ENCODE results near the gene RPGRIP1. TPM values are rescaled to one million over a fixed set of nuclear protein-coding genes. Genes with fewer than 3 reads are reported as not detected.
"Not testable (repeated sequence)": the region's sequence is repeated elsewhere in the genome, so short reads cannot be mapped to it uniquely, and the experiment has no call there.

The RPGRIP1 gene
- total RNA-seq, 1 experiment from 2014 or later, result 0.07 TPM

DNA sequence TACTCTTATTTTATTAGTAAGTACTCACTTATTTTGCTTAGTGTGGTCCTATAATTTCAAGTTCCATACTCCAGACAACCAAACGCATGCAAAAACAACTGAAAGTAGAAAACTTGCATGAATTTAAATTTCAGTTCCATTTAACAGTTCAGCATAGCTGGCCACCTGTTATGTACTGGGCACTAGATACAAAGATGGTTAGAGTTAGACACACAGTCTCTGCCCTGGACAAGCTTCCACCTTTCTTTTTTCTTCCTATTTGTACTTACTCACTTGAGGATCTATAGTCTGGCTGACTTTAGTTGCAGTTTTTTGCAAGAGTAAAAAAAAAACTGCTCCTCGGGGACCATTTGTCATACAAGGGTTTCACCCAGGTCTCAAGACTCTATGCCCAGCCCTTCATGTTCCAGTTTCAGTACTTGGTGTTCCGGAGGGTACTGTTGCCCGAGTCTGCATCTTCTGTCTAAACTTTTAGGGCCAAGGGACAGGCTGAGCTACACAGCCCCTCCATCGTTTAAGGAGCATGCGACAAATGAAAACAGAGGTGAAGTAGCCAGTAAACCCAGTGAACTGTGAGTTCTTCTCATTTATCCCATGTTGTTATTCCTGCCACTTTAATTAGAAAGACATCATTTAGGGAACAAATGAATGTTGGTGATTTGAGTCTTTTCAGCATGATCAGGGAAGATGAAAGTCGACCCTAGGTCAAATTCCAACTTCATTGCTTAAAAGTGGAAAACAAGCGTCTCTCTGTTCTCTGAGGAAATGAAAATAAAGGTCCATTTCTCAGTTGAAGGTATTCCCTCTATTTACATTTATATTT, 22.3 kb downstream of the RPGRIP1 start:
- no peak overlapping the region for H3K4me3 Mint-ChIP-seq
- Histone ChIP-seq H3K23ac (ENCODE audit: insufficient read length, low read depth, low read length) (no peak overlapping the region), H3K27ac (ENCODE audit: insufficient read length, low read depth, low read length) (no peak overlapping the region), H4K20me1 (ENCODE audit: control insufficient read depth, insufficient read depth, insufficient read length) (no peaks in the 10 kb centered on the region), H3K4ac (ENCODE audit: low read depth, low read length) (no peak overlapping the region), H2AK5ac (ENCODE audit: insufficient read length, low read length) (no peak overlapping the region), H2BK20ac (ENCODE audit: low read depth, low read length, poor library complexity, severe bottlenecking) (no peak overlapping the region), H3K14ac (ENCODE audit: insufficient read depth, low read length) (no peak overlapping the region), H3K79me2 (ENCODE audit: insufficient read depth, low read length) (no peaks in the 10 kb centered on the region), H2BK12ac (ENCODE audit: insufficient read length, low read depth, low read length) (no peak overlapping the region), H4K91ac (ENCODE audit: insufficient read length, low read depth, low read length) (no peak overlapping the region), H3K4me1 (ENCODE audit: insufficient read depth, low read length) (no peaks in the 10 kb centered on the region), H4K8ac (replicated peaks; ENCODE audit: insufficient read length, low read depth, low read length) (no peak overlapping the region), H2AFZ (ENCODE audit: low read length) (no peak overlapping the region), H3K27me3 (ENCODE audit: insufficient read depth, low read length) (no peaks in the 10 kb centered on the region), H4K5ac (ENCODE audit: insufficient read length, low read depth, low read length) (no peak overlapping the region), H3K9ac (ENCODE audit: extremely low read depth, insufficient read length, low read length) (no peak overlapping the region), H3K9me3 (ENCODE audit: control insufficient read depth, low read depth, low read length) (no peaks in the 10 kb centered on the region), H2BK15ac (ENCODE audit: low read depth, low read length) (no peak overlapping the region), H2BK120ac (ENCODE audit: low read depth, low read length, poor library complexity, severe bottlenecking) (no peak overlapping the region), H3K4me2 (ENCODE audit: insufficient read depth, insufficient read length, low read length) (no peak overlapping the region), H3K18ac (ENCODE audit: insufficient read length, low read depth, low read length) (no peak overlapping the region), H3T11ph (ENCODE audit: low read length) (no peak overlapping the region), H3K23me2 (ENCODE audit: insufficient read length, low read depth, low read length, poor library complexity, severe bottlenecking) (peaks cover 4% of the 10 kb centered on the region), H2BK5ac (ENCODE audit: insufficient read length, low read length) (no peak overlapping the region), H3K79me1 (ENCODE audit: insufficient read depth, low read depth, low read length, poor library complexity, severe bottlenecking) (no peaks in the 10 kb centered on the region), H3K56ac (ENCODE audit: insufficient read length, low read depth, low read length) (no peak overlapping the region)
- no peak for DNase-seq
- H3K4me1 Mint-ChIP-seq, result peaks cover 4 to 6% of the 10 kb centered on the region in 2 experiments; a peak in 3 of 4 replicates
- no peaks in the 10 kb centered on the region for H3K36me3 Mint-ChIP-seq (ENCODE audit: insufficient read depth in 1 of 3, low read depth in 3 of 3)
- TF ChIP-seq, protein P1, sequence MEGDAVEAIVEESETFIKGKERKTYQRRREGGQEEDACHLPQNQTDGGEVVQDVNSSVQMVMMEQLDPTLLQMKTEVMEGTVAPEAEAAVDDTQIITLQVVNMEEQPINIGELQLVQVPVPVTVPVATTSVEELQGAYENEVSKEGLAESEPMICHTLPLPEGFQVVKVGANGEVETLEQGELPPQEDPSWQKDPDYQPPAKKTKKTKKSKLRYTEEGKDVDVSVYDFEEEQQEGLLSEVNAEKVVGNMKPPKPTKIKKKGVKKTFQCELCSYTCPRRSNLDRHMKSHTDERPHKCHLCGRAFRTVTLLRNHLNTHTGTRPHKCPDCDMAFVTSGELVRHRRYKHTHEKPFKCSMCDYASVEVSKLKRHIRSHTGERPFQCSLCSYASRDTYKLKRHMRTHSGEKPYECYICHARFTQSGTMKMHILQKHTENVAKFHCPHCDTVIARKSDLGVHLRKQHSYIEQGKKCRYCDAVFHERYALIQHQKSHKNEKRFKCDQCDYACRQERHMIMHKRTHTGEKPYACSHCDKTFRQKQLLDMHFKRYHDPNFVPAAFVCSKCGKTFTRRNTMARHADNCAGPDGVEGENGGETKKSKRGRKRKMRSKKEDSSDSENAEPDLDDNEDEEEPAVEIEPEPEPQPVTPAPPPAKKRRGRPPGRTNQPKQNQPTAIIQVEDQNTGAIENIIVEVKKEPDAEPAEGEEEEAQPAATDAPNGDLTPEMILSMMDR (conservative IDR thresholded peaks at IDR 0.05), result no peak
- H3K27me3 Mint-ChIP-seq (ENCODE audit: low read depth), result peaks cover 11% of the 10 kb centered on the region
- no CpG with 5 or more reads among the region's 8 CpGs for WGBS (ENCODE audit: extremely low coverage, insufficient read length, low lambda C conversion rate)
- H3K27ac Mint-ChIP-seq, result no peak overlapping the region
- no peaks in the 10 kb centered on the region for H3K9me3 Mint-ChIP-seq

DNA sequence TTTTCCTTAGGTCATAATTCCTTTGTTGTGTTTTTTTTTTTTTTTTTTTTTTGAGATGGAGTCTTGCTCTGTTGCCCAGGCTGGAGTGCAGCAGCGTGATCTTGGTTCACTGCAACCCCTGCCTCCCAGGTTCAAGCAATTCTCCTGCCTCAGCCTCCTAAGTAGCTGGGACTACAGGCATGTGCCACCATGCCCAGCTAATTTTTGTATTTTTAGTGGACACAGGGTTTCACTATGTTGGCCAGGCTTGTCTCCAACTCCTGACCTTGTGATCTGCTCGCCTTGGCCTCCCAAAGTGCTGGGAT, 22.9 kb downstream of the RPGRIP1 start:
- not testable (repeated sequence) for H2BK120ac ChIP-seq (ENCODE audit: low read depth, low read length, poor library complexity, severe bottlenecking); H3K4me1 ChIP-seq (ENCODE audit: insufficient read depth, low read length); H2BK15ac ChIP-seq (ENCODE audit: low read depth, low read length); H4K8ac ChIP-seq (replicated peaks; ENCODE audit: insufficient read length, low read depth, low read length); H3K9me3 Mint-ChIP-seq; DNase-seq; H3K23ac ChIP-seq (ENCODE audit: insufficient read length, low read depth, low read length); H3K4ac ChIP-seq (ENCODE audit: low read depth, low read length); H3K14ac ChIP-seq (ENCODE audit: insufficient read depth, low read length); H2BK20ac ChIP-seq (ENCODE audit: low read depth, low read length, poor library complexity, severe bottlenecking); H4K20me1 ChIP-seq (ENCODE audit: control insufficient read depth, insufficient read depth, insufficient read length); H3K9me3 ChIP-seq (ENCODE audit: control insufficient read depth, low read depth, low read length); H3K27me3 Mint-ChIP-seq (ENCODE audit: low read depth); H3K4me2 ChIP-seq (ENCODE audit: insufficient read depth, insufficient read length, low read length); H3K23me2 ChIP-seq (ENCODE audit: insufficient read length, low read depth, low read length, poor library complexity, severe bottlenecking); H3K36me3 Mint-ChIP-seq (ENCODE audit: insufficient read depth in 1 of 3, low read depth in 3 of 3); H2AK5ac ChIP-seq (ENCODE audit: insufficient read length, low read length); H4K91ac ChIP-seq (ENCODE audit: insufficient read length, low read depth, low read length); H3K27ac Mint-ChIP-seq; H3K27me3 ChIP-seq (ENCODE audit: insufficient read depth, low read length); H3T11ph ChIP-seq (ENCODE audit: low read length); H2AFZ ChIP-seq (ENCODE audit: low read length); H4K5ac ChIP-seq (ENCODE audit: insufficient read length, low read depth, low read length); H3K9ac ChIP-seq (ENCODE audit: extremely low read depth, insufficient read length, low read length); H3K27ac ChIP-seq (ENCODE audit: insufficient read length, low read depth, low read length); H2BK12ac ChIP-seq (ENCODE audit: insufficient read length, low read depth, low read length); H3K56ac ChIP-seq (ENCODE audit: insufficient read length, low read depth, low read length); H3K4me3 Mint-ChIP-seq; H3K79me2 ChIP-seq (ENCODE audit: insufficient read depth, low read length); H3K18ac ChIP-seq (ENCODE audit: insufficient read length, low read depth, low read length); H2BK5ac ChIP-seq (ENCODE audit: insufficient read length, low read length); H3K79me1 ChIP-seq (ENCODE audit: insufficient read depth, low read depth, low read length, poor library complexity, severe bottlenecking)
- WGBS (ENCODE audit: extremely low coverage, insufficient read length, low lambda C conversion rate), result no CpG with 5 or more reads among the region's 2 CpGs
- peaks cover 10 to 12% of the 10 kb centered on the region in 2 experiments for H3K4me1 Mint-ChIP-seq
